ENCODE results near the gene C4orf50. TPM values are rescaled to one million over a fixed set of nuclear protein-coding genes. Genes with fewer than 3 reads are reported as not detected.

The C4orf50 gene
- total RNA-seq, 1 donor from 2014 or later = not detected

- no peak for TF ChIP-seq CTCF (IDR thresholded peaks at IDR 0.05; ENCODE audit: borderline replicate concordance)
- no peak for DNase-seq
- H3K27ac ChIP-seq (replicated peaks) = no peak overlapping the region
- H3K4me3 ChIP-seq = no peak overlapping the region
- intact Hi-C loops (cut with micrococcal nuclease) = no loop called here
- peaks cover 38% of the 10 kb centered on the region for H3K9me3 ChIP-seq (replicated peaks)
- peaks cover 50% of the 10 kb centered on the region for H3K27me3 ChIP-seq (ENCODE audit: low read depth)
- no peaks in the 10 kb centered on the region for H3K36me3 ChIP-seq
- H3K4me1 ChIP-seq = no peaks in the 10 kb centered on the region
Measured at GRCh38 chr4:5908876-5909427, 109.3 kb downstream of the C4orf50 start.

- Histone ChIP-seq H3K27ac (replicated peaks) (no peak overlapping the region), H3K27me3 (ENCODE audit: low read depth) (peaks cover 78% of the 10 kb centered on the region)
- no peak for TF ChIP-seq CTCF (IDR thresholded peaks at IDR 0.05; ENCODE audit: borderline replicate concordance)
Measured at GRCh38 chr4:5906191-5906590, 112.0 kb downstream of the C4orf50 start.

GRCh38 chr4:5905714-5906113, 112.5 kb downstream of the C4orf50 start:
- no peak for DNase-seq
- no peak for TF ChIP-seq CTCF (IDR thresholded peaks at IDR 0.05; ENCODE audit: borderline replicate concordance)
- no peak overlapping the region for H3K27ac ChIP-seq (replicated peaks)
- peaks cover 83% of the 10 kb centered on the region for H3K27me3 ChIP-seq (ENCODE audit: low read depth)
- intact Hi-C loops (cut with micrococcal nuclease) = no loop called here
- peaks cover 31% of the 10 kb centered on the region for H3K9me3 ChIP-seq (replicated peaks)
- no peak overlapping the region for H3K4me3 ChIP-seq
- no peaks in the 10 kb centered on the region for H3K36me3 ChIP-seq
- no peaks in the 10 kb centered on the region for H3K4me1 ChIP-seq

More at GRCh38 chr4:5906191-5906590, 112.0 kb downstream of the C4orf50 start:
- intact Hi-C loops (cut with micrococcal nuclease) = no loop called here
- H3K4me3 ChIP-seq = no peak overlapping the region
- H3K9me3 ChIP-seq (replicated peaks) = peaks cover 31% of the 10 kb centered on the region
- no peaks in the 10 kb centered on the region for H3K4me1 ChIP-seq
- no peak for DNase-seq
- no peaks in the 10 kb centered on the region for H3K36me3 ChIP-seq

- Histone ChIP-seq H3K9me3 (replicated peaks) (peaks cover 10% of the 10 kb centered on the region), H3K4me3 (no peak overlapping the region), H3K27ac (replicated peaks) (no peak overlapping the region), H3K4me1 (no peaks in the 10 kb centered on the region), H3K27me3 (ENCODE audit: low read depth) (peaks cover 100% of the 10 kb centered on the region), H3K36me3 (no peaks in the 10 kb centered on the region)
- intact Hi-C loops (cut with micrococcal nuclease) = no loop called here
- DNase-seq = no peak
- no peak for TF ChIP-seq CTCF (IDR thresholded peaks at IDR 0.05; ENCODE audit: borderline replicate concordance)
Measured at GRCh38 chr4:5900844-5901243, 117.4 kb downstream of the C4orf50 start.

- no peak for DNase-seq
- no peak overlapping the region for H3K27ac ChIP-seq (replicated peaks)
- H3K4me3 ChIP-seq = no peak overlapping the region
- intact Hi-C loops (cut with micrococcal nuclease) = no loop called here
- no peaks in the 10 kb centered on the region for H3K36me3 ChIP-seq
- peaks cover 100% of the 10 kb centered on the region for H3K27me3 ChIP-seq (ENCODE audit: low read depth)
- no peak for TF ChIP-seq CTCF (IDR thresholded peaks at IDR 0.05; ENCODE audit: borderline replicate concordance)
- no peaks in the 10 kb centered on the region for H3K4me1 ChIP-seq
- H3K9me3 ChIP-seq (replicated peaks) = peaks cover 10% of the 10 kb centered on the region
Measured at GRCh38 chr4:5899881-5900280, 118.3 kb downstream of the C4orf50 start.

Data from left ventricle myocardium inferior (tissue), 1 donor.